ENCODE data around the gene PRICKLE4.

Gene PRICKLE4

DNA sequence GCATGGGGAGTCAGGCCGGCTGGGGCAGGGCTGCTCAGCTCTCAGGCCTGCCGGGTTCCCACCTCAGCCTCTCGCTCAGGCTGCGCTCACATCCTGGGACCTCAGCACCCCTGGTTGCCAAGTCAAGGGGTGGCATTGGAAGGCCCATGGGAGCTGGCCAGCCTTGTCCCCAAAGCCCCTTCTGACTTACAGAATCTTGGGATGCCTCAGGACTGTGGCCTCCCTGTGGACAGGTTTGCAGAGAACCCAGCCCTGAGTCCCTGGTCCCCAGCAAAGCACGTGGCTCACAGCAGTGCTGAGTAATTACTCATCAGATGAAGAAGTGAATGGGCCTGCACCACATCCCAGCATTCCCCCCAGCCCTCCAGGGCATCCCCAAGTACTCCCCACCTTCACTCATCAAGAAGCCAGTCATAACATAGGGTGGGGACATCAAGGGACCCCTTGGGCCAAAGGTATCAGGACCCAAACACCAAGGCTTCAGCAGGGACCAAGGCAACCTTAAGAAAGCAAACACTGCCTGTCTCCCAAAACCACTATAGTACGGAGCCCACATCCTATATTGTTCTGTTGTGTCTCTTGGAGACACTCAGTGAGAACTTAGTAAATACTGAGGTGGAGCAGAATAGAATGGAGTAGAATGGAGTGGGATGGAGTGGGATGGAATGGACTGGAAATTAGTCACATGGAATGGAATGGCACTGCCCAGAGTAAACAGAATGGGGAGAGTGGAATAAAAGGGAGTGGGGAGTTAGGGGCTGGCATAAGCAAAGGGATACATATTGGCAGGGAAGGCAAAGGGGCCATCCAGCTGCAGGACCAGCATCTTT, 37.0 kb upstream of the PRICKLE4 start:
- no peak overlapping the region for H3K27ac ChIP-seq (ENCODE audit: extremely low read depth, low read depth, low read length)
- H3K4me1 ChIP-seq (ENCODE audit: control insufficient read depth, insufficient read depth, low read length) = no peaks in the 10 kb centered on the region
- no peak overlapping the region for H3K4me3 ChIP-seq (ENCODE audit: low read depth, low read length)
- TF ChIP-seq ZNF600 (tag by site-specific recombination; IDR thresholded peaks at IDR 0.05) = 0 out of 2 replicates have a peak, but pooled peaks have one; percentile 22
- TF ChIP-seq KLF16 (tag by site-specific recombination; IDR thresholded peaks at IDR 0.05) = no peak
- peak; percentile 44; the same call in 1 of the 2 replicates for TF ChIP-seq ZNF10 (tag by site-specific recombination; IDR thresholded peaks at IDR 0.05)
- TF ChIP-seq ZFHX2 (tag by site-specific recombination; conservative IDR thresholded peaks at IDR 0.05) = peak; percentile 73
- peak; percentile 57 for TF ChIP-seq EGR2 (tag by site-specific recombination; IDR thresholded peaks at IDR 0.05; ENCODE audit: low read depth)
- no peak for TF ChIP-seq MEIS1 (CRISPR knock-in tag; IDR thresholded peaks at IDR 0.05; ENCODE audit: borderline replicate concordance)
- no peaks in the 10 kb centered on the region for H3K9me3 ChIP-seq (ENCODE audit: control insufficient read depth, insufficient read depth, low read depth, low read length)
- ChIA-PET CTCF (interaction anchor here (0.5 to 1.0 kb wide), 3 partner anchors 301 to 1326 kb away, joined by 3 to 6 read pairs (median 3); no protein-coding TSS in a partner anchor), POLR2A (no interaction called here)
- no peaks in the 10 kb centered on the region for H3K36me3 ChIP-seq (ENCODE audit: control insufficient read depth in 2 of 2, insufficient read depth in 1 of 2, low read length in 2 of 2)

- Histone ChIP-seq H3K4me3 (ENCODE audit: low read depth, low read length) (no peak overlapping the region), H3K36me3 (ENCODE audit: control insufficient read depth in 2 of 2, insufficient read depth in 1 of 2, low read length in 2 of 2) (no peaks in the 10 kb centered on the region), H3K4me1 (ENCODE audit: control insufficient read depth, insufficient read depth, low read length) (no peaks in the 10 kb centered on the region), H3K27ac (ENCODE audit: extremely low read depth, low read depth, low read length) (no peak overlapping the region), H3K9me3 (ENCODE audit: control insufficient read depth, insufficient read depth, low read depth, low read length) (no peaks in the 10 kb centered on the region)
- CTCF ChIA-PET = interaction anchor here (0.5 to 0.7 kb wide), 2 partner anchors 307 to 1325 kb away, joined by 4 to 6 read pairs; no protein-coding TSS in a partner anchor
- POLR2A ChIA-PET = interaction anchor here (0.5 kb wide), 1 partner anchor 8 kb away, joined by 4 read pairs; no protein-coding TSS in a partner anchor
- TF ChIP-seq ZNF174 (tag by site-specific recombination; IDR thresholded peaks at IDR 0.05) = no peak
- TF ChIP-seq OSR2 (tag by site-specific recombination; IDR thresholded peaks at IDR 0.05) = no peak
- no peak for TF ChIP-seq ZNF10 (tag by site-specific recombination; IDR thresholded peaks at IDR 0.05)
- no peak for TF ChIP-seq ZNF521 (tag by site-specific recombination; IDR thresholded peaks at IDR 0.05)
- TF ChIP-seq ZNF555 (tag by site-specific recombination; conservative IDR thresholded peaks at IDR 0.05) = no peak
- TF ChIP-seq ZNF302 (tag by site-specific recombination; IDR thresholded peaks at IDR 0.05; ENCODE audit: low read depth) = no peak
- TF ChIP-seq RBAK (tag by site-specific recombination; IDR thresholded peaks at IDR 0.05) = no peak
- no peak for TF ChIP-seq ZNF670 (tag by site-specific recombination; IDR thresholded peaks at IDR 0.05; ENCODE audit: low read depth)
- TF ChIP-seq ZNF776 (tag by site-specific recombination; IDR thresholded peaks at IDR 0.05; ENCODE audit: borderline replicate concordance) = no peak
- TF ChIP-seq, protein P1, sequence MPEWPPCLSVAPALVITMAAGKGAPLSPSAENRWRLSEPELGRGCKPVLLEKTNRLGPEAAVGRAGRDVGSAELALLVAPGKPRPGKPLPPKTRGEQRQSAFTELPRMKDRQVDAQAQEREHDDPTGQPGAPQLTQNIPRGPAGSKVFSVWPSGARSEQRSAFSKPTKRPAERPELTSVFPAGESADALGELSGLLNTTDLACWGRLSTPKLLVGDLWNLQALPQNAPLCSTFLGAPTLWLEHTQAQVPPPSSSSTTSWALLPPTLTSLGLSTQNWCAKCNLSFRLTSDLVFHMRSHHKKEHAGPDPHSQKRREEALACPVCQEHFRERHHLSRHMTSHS (tag by site-specific recombination; IDR thresholded peaks at IDR 0.05) = no peak
- no peak for TF ChIP-seq ZNF600 (tag by site-specific recombination; IDR thresholded peaks at IDR 0.05)
- TF ChIP-seq, protein P2, sequence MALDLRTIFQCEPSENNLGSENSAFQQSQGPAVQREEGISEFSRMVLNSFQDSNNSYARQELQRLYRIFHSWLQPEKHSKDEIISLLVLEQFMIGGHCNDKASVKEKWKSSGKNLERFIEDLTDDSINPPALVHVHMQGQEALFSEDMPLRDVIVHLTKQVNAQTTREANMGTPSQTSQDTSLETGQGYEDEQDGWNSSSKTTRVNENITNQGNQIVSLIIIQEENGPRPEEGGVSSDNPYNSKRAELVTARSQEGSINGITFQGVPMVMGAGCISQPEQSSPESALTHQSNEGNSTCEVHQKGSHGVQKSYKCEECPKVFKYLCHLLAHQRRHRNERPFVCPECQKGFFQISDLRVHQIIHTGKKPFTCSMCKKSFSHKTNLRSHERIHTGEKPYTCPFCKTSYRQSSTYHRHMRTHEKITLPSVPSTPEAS (tag by site-specific recombination; IDR thresholded peaks at IDR 0.05) = no peak
- TF ChIP-seq ZSCAN16 (tag by site-specific recombination; IDR thresholded peaks at IDR 0.05) = no peak
Measured at GRCh38 chr6:41744236-41744787, 36.3 kb upstream of the PRICKLE4 start.

DNA sequence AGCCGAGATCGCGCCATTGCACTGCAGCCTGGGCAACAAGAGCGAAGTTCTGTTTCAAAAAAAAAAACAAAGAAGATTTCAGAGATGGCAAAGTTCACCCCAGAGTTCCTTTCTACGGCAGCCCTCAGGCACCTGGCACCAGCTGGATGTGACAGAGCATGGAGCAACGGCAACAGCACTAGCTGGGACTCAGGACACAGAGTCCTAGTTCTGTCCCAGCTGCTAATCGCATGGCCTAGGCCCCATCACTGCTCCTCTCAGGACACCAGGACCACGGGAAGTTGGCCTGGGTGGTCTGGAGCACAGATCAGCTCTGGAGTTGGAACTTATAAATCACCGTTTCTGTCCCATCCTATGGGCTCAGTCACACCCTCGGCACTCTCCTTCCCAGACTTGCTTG, 34.5 kb upstream of the PRICKLE4 start:
- no peaks in the 10 kb centered on the region for H3K36me3 ChIP-seq (ENCODE audit: control insufficient read depth in 2 of 2, insufficient read depth in 1 of 2, low read length in 2 of 2)
- no peak overlapping the region for H3K27ac ChIP-seq (ENCODE audit: extremely low read depth, low read depth, low read length)
- ChIA-PET CTCF (interaction anchor here (0.6 to 0.8 kb wide), 3 partner anchors 23 to 541 kb away, joined by 3 to 5 read pairs (median 4); no protein-coding TSS in a partner anchor), POLR2A (interaction anchor here (0.8 kb wide), 1 partner anchor 12 kb away, joined by 4 read pairs; no protein-coding TSS in a partner anchor)
- H3K4me3 ChIP-seq (ENCODE audit: low read depth, low read length) = no peak overlapping the region
- no peaks in the 10 kb centered on the region for H3K9me3 ChIP-seq (ENCODE audit: control insufficient read depth, insufficient read depth, low read depth, low read length)
- no peaks in the 10 kb centered on the region for H3K4me1 ChIP-seq (ENCODE audit: control insufficient read depth, insufficient read depth, low read length)
- TF ChIP-seq ZNF548 (tag by site-specific recombination; IDR thresholded peaks at IDR 0.05) (no peak), ZBTB10 (tag by site-specific recombination; IDR thresholded peaks at IDR 0.05) (no peak), ZNF843 (tag by site-specific recombination; IDR thresholded peaks at IDR 0.05) (no peak)
- TF ChIP-seq, protein P3, sequence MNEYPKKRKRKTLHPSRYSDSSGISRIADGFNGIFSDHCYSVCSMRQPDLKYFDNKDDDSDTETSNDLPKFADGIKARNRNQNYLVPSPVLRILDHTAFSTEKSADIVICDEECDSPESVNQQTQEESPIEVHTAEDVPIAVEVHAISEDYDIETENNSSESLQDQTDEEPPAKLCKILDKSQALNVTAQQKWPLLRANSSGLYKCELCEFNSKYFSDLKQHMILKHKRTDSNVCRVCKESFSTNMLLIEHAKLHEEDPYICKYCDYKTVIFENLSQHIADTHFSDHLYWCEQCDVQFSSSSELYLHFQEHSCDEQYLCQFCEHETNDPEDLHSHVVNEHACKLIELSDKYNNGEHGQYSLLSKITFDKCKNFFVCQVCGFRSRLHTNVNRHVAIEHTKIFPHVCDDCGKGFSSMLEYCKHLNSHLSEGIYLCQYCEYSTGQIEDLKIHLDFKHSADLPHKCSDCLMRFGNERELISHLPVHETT (tag by site-specific recombination; IDR thresholded peaks at IDR 0.05) = no peak
- TF ChIP-seq, protein P4, sequence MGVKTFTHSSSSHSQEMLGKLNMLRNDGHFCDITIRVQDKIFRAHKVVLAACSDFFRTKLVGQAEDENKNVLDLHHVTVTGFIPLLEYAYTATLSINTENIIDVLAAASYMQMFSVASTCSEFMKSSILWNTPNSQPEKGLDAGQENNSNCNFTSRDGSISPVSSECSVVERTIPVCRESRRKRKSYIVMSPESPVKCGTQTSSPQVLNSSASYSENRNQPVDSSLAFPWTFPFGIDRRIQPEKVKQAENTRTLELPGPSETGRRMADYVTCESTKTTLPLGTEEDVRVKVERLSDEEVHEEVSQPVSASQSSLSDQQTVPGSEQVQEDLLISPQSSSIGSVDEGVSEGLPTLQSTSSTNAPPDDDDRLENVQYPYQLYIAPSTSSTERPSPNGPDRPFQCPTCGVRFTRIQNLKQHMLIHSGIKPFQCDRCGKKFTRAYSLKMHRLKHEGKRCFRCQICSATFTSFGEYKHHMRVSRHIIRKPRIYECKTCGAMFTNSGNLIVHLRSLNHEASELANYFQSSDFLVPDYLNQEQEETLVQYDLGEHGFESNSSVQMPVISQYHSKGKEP (tag by site-specific recombination; IDR thresholded peaks at IDR 0.05) = no peak
